Common myeloid progenitor, CD34-positive (primary cell): ENCODE data around the gene RP2.

ENCODE experiments used
- CTCF ChIA-PET: fragments of 350-600 bp; sonication (Branson Sonifier 250); formaldehyde crosslinking; loops from one replicate; lab custom pipeline; 2021; ENCODE audit warnings: antibody characterized with exemption; lab: Charles Lee
- POLR2A ChIA-PET: fragments of 350-600 bp; sonication (Branson Sonifier 250); formaldehyde crosslinking; loops from one replicate; lab custom pipeline; 2021; ENCODE audit warnings: antibody characterized with exemption; lab: Charles Lee
- DNase-seq, 3 donors: peaks; one replicate each; pipeline versions ENCODE4 v3.0.0 to v3.0.0-alpha.2; 2013
- H3K27ac ChIP-seq, 2 experiments: 1 replicate in 1 of 2; 2 replicates in 1 of 2; pipeline ENCODE4 v1.7.0; 2013; ENCODE audit warnings: inconsistent platforms in 2 of 2, low read length in 2 of 2, mild to moderate bottlenecking in 2 of 2, low read depth in 1 of 2, moderate library complexity in 1 of 2; ENCODE audit not compliant: severe bottlenecking in 2 of 2, insufficient read depth in 1 of 2, poor library complexity in 1 of 2
- H3K27me3 ChIP-seq, 5 experiments: replicated peaks in 2 of 5; 1 replicate in 3 of 5; 2 replicates in 2 of 5; pipeline versions ENCODE4 v1.6.1 to v1.7.0; 2013; ENCODE audit warnings: low read length in 4 of 5, mild to moderate bottlenecking in 2 of 5, moderate library complexity in 2 of 5, inconsistent platforms in 1 of 5; ENCODE audit not compliant: insufficient read depth in 5 of 5, control insufficient read depth in 4 of 5
- H3K36me3 ChIP-seq, 4 experiments: 1 replicate in 2 of 4; 2 replicates in 2 of 4; pipeline versions ENCODE4 v1.6.1 to v1.7.0; 2013; ENCODE audit warnings: low read length in 3 of 4, control low read depth in 1 of 4, mild to moderate bottlenecking in 1 of 4; ENCODE audit not compliant: control insufficient read depth in 4 of 4, insufficient read depth in 4 of 4
- H3K4me1 ChIP-seq, 4 experiments: 1 replicate in 3 of 4; 2 replicates in 1 of 4; pipeline versions ENCODE4 v1.6.1 to v1.7.1; 2013; ENCODE audit warnings: low read length in 3 of 4, mild to moderate bottlenecking in 3 of 4, control low read depth in 1 of 4, inconsistent platforms in 1 of 4, moderate library complexity in 1 of 4; ENCODE audit not compliant: control insufficient read depth in 4 of 4, insufficient read depth in 4 of 4; ENCODE audit errors: control extremely low read depth in 1 of 4
- H3K4me3 ChIP-seq, 7 experiments: 1 replicate in 4 of 7; 2 replicates in 3 of 7; pipeline versions ENCODE4 v1.5.1 to v1.7.0; 2013; ENCODE audit warnings: mild to moderate bottlenecking in 7 of 7, low read length in 6 of 7, moderate library complexity in 6 of 7, inconsistent platforms in 2 of 7, low read depth in 2 of 7, control low read depth in 1 of 7; ENCODE audit not compliant: insufficient read depth in 4 of 7, control insufficient read depth in 1 of 7; ENCODE audit errors: extremely low read depth in 1 of 7
- H3K9me3 ChIP-seq, 5 experiments: 1 replicate in 4 of 5; 2 replicates in 1 of 5; pipeline versions ENCODE4 v1.6.1 to v1.7.1; 2013; ENCODE audit warnings: low read length in 4 of 5, mild to moderate bottlenecking in 2 of 5, inconsistent platforms in 1 of 5, low read depth in 1 of 5, moderate library complexity in 1 of 5; ENCODE audit not compliant: control insufficient read depth in 4 of 5, insufficient read depth in 2 of 5; ENCODE audit errors: control extremely low read depth in 1 of 5
- WGBS: methylation state at CpG from one replicate; pipeline ENCODE4 v1.1.5; 2013; ENCODE audit not compliant: insufficient coverage; 5-methylcytosine and 5-hydroxymethylcytosine counted together

Gene RP2

DNA sequence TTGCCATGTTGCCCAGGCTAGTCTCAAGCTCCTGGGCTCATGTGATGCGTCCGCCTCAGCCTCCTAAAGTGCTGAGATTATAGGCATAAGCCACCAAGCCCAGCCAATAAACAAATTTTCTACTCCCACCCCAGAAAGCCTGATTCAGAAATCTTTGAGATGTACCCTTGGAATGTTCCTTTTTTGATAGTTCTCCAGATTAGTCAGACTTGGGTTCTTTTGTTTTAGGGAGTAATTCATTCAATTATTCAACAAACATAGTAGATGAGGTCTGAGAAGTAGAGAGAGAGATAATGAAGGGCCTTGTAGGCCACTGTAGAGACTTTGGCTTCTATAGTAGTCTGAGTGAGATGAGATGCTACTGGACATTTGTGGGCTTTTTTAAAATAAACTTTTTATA lies 27.8 kb downstream of the RP2 start:
- no peak overlapping the region for H3K27ac ChIP-seq
- H3K4me3 ChIP-seq, result no peak overlapping the region
- WGBS, result no CpG with 5 or more reads among the region's 2 CpGs
- H3K9me3 ChIP-seq, result peaks cover 0 to 3% (median 0%) of the 10 kb centered on the region in 5 experiments
- H3K4me1 ChIP-seq, result no peaks in the 10 kb centered on the region
- H3K36me3 ChIP-seq, result peaks cover 0 to 18% (median 9%) of the 10 kb centered on the region in 4 experiments
- DNase-seq, result no peak
- ChIA-PET POLR2A (no interaction called here), CTCF (no interaction called here)
- no peaks in the 10 kb centered on the region for H3K27me3 ChIP-seq

DNA sequence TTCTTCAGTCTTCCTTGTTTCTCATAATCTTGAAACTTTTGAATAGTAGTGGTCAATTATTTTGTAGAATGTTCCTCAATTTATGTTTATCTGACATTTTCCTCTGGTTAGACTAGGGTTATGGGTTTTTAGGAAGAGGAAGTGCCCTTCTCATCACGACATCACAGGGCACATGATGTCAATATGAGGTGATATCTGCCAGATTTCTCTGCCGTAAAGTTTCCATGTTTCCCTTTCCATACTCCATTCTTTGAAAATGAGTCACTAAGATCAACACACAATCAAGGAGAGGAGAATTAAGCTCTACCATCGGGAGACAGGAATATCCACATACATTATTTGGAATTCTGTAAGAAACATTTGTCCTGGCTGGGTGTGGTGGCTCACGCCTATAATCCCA lies 28.4 kb downstream of the RP2 start:
- POLR2A ChIA-PET, result no interaction called here
- WGBS, result 90% methylated on average over 2 of the region's 4 CpGs
- CTCF ChIA-PET, result interaction anchor here (1.2 kb wide), 1 partner anchor 10 kb away, joined by 3 read pairs; no protein-coding TSS in a partner anchor
- no peaks in the 10 kb centered on the region for H3K27me3 ChIP-seq
- peaks cover 0 to 3% (median 0%) of the 10 kb centered on the region in 5 experiments for H3K9me3 ChIP-seq
- peak in 2 of 3 donors; percentile 12 to 17 for DNase-seq
- no peak overlapping the region for H3K4me3 ChIP-seq
- H3K36me3 ChIP-seq, result peaks cover 0 to 20% (median 7%) of the 10 kb centered on the region in 4 experiments
- no peaks in the 10 kb centered on the region for H3K4me1 ChIP-seq
- no peak overlapping the region for H3K27ac ChIP-seq

DNA sequence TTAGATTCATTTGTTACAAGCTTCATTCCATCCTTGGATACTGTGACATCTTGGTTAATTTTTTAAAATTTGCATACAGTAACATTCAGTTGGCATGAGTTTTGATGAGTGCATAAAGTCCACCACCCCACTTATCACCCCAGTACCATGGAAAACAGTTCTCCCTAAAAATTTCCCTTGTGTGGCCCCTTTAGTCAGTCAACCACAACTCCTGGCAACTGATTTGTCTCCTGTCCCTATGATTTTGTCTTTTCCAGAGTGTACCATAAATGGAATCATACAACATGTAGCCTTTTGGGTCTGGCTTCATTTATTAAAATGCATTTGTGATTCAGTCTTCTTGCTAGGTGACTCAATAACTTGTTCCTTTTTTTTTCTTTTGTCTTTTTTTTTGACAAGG lies 29.9 kb downstream of the RP2 start:
- no peaks in the 10 kb centered on the region for H3K4me1 ChIP-seq
- no peak overlapping the region for H3K27ac ChIP-seq
- ChIA-PET CTCF (interaction anchor here (1.2 kb wide), 1 partner anchor 12 kb away, joined by 3 read pairs; no protein-coding TSS in a partner anchor), POLR2A (no interaction called here)
- no peak for DNase-seq
- H3K4me3 ChIP-seq, result no peak overlapping the region
- H3K27me3 ChIP-seq, result no peaks in the 10 kb centered on the region
- H3K9me3 ChIP-seq, result peaks cover 0 to 3% (median 0%) of the 10 kb centered on the region in 5 experiments
- H3K36me3 ChIP-seq, result peaks cover 0 to 12% (median 3%) of the 10 kb centered on the region in 4 experiments

GRCh38 chrX:46873746-46874145 lies 36.9 kb downstream of the RP2 start:
- Histone ChIP-seq H3K27me3 (no peaks in the 10 kb centered on the region), H3K4me1 (no peaks in the 10 kb centered on the region), H3K4me3 (no peak overlapping the region), H3K27ac (no peak overlapping the region), H3K36me3 (peaks cover 0 to 2% (median under 1%) of the 10 kb centered on the region in 4 experiments), H3K9me3 (no peaks in the 10 kb centered on the region)
- CTCF ChIA-PET, result no interaction called here
- 75% methylated on average over 1 of the region's 2 CpGs for WGBS
- POLR2A ChIA-PET, result no interaction called here
- DNase-seq, result peak in 2 of 3 donors; percentile 8 to 17

GRCh38 chrX:46876901-46877300 lies 40.1 kb downstream of the RP2 start:
- Histone ChIP-seq H3K4me3 (no peak overlapping the region), H3K27me3 (no peaks in the 10 kb centered on the region), H3K36me3 (peaks cover 0 to 2% (median 2%) of the 10 kb centered on the region in 4 experiments), H3K9me3 (no peaks in the 10 kb centered on the region), H3K27ac (no peak overlapping the region), H3K4me1 (no peaks in the 10 kb centered on the region)
- ChIA-PET CTCF (no interaction called here), POLR2A (no interaction called here)
- no peak for DNase-seq

DNA sequence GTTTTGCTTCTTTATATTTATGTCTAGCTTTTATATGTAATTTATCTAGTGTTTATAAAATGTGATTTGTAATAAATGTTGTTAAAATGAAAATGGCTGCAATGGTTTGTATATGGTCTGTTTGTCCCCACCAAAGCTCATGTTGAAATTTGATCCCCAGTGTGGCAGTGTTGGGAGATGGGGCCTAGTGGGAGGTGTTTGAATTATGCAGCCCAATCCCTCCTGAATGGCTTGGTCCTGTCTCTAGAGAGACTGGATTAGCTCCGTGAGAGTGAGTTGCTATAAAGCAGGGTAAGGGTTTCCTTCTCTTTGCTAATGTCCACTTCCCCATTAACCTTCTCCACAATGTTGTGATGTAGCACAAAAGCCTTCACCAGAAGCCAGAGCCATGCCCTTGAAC lies 45.4 kb downstream of the RP2 start:
- ChIA-PET POLR2A (interaction anchor here (0.6 kb wide), 1 partner anchor 9 kb away, joined by 3 read pairs; no protein-coding TSS in a partner anchor), CTCF (interaction anchor here (0.6 kb wide), 1 partner anchor 25 kb away, joined by 3 read pairs; no protein-coding TSS in a partner anchor)
- no peak overlapping the region for H3K27ac ChIP-seq
- no peaks in the 10 kb centered on the region for H3K9me3 ChIP-seq
- no peaks in the 10 kb centered on the region for H3K4me1 ChIP-seq
- DNase-seq, result no peak
- H3K4me3 ChIP-seq, result no peak overlapping the region
- no CpG with 5 or more reads among the region's 1 CpG for WGBS
- peaks cover 0 to 6% (median 2%) of the 10 kb centered on the region in 4 experiments for H3K36me3 ChIP-seq
- no peaks in the 10 kb centered on the region for H3K27me3 ChIP-seq

DNA sequence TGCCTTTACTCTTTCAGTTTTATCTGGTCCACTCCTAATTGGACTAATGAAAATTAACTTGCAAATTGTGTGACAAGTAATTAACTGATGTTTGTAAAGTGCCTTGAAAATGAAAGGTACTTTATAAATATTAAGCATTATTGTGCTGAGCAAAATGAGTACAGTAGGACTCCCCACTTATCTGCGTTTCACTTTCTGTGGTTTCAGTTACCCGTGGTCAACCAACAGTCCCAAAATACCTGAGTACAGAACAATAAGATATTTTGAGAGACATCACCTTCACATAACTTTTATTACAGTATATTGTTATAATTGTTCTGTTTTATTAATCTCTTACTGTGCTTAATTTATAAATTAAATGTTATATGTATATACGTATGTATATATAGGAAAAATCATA lies 48.0 kb downstream of the RP2 start:
- Histone ChIP-seq H3K27ac (no peak overlapping the region), H3K4me1 (no peaks in the 10 kb centered on the region), H3K36me3 (peaks cover 0 to 8% (median 2%) of the 10 kb centered on the region in 4 experiments), H3K27me3 (no peaks in the 10 kb centered on the region), H3K4me3 (no peak overlapping the region), H3K9me3 (no peaks in the 10 kb centered on the region)
- no peak for DNase-seq
- ChIA-PET CTCF (no interaction called here), POLR2A (no interaction called here)
- no CpG with 5 or more reads among the region's 3 CpGs for WGBS
